ENCODE data around the gene ZNF668. TPM values are rescaled to one million over a fixed set of nuclear protein-coding genes. Genes with fewer than 3 reads are reported as not detected.

ZNF668 gene
- total RNA-seq, 4 donors from 2014 or later = 8.6 to 14.9 (median 10.7) TPM

GRCh38 chr16:31083081-31083480, 9.0 kb upstream of the ZNF668 start:
- Histone ChIP-seq H3K4me3 (no peak overlapping the region), H3K36me3 (peaks cover 18 to 98% (median 40%) of the 10 kb centered on the region in 3 donors), H3K27ac (no peak overlapping the region), H3K9me3 (no peaks in the 10 kb centered on the region), H3K27me3 (no peaks in the 10 kb centered on the region), H3K4me1 (peaks cover 0 to 16% (median 2%) of the 10 kb centered on the region in 3 donors)
- WGBS, 2 donors = 59 to 71% methylated on average over 4 of the region's 9 CpGs
- no peak for DNase-seq
- no peak for TF ChIP-seq POLR2A (IDR thresholded peaks at IDR 0.05)
- no peak for TF ChIP-seq CTCF (IDR thresholded peaks at IDR 0.05)
- intact Hi-C loops (cut with DNase I) = no loop called here

GRCh38 chr16:31082368-31083045, 8.5 kb upstream of the ZNF668 start:
- WGBS, 2 donors = 60 to 74% methylated on average over 1 to 6 of the region's 14 CpGs
- Histone ChIP-seq H3K27ac (no peak overlapping the region), H3K4me1 (peaks cover 0 to 16% (median 2%) of the 10 kb centered on the region in 3 donors), H3K4me3 (no peak overlapping the region), H3K36me3 (peaks cover 23 to 98% (median 46%) of the 10 kb centered on the region in 3 donors), H3K27me3 (no peaks in the 10 kb centered on the region), H3K9me3 (no peaks in the 10 kb centered on the region)
- intact Hi-C loops (cut with DNase I) = no loop called here
- no peak for TF ChIP-seq CTCF (IDR thresholded peaks at IDR 0.05)
- no peak for TF ChIP-seq POLR2A (IDR thresholded peaks at IDR 0.05)
- DNase-seq = no peak

- Histone ChIP-seq H3K27ac (no peak overlapping the region), H3K4me1 (peaks cover 0 to 16% (median 2%) of the 10 kb centered on the region in 3 donors), H3K4me3 (no peak overlapping the region), H3K9me3 (no peaks in the 10 kb centered on the region), H3K36me3 (peaks cover 31 to 98% (median 52%) of the 10 kb centered on the region in 3 donors), H3K27me3 (no peaks in the 10 kb centered on the region)
- intact Hi-C loops (cut with DNase I) = no loop called here
- no peak for DNase-seq
- no peak for TF ChIP-seq POLR2A (IDR thresholded peaks at IDR 0.05)
- TF ChIP-seq CTCF (IDR thresholded peaks at IDR 0.05) = no peak
- WGBS, 2 donors = 67 to 83% methylated on average over 10 to 11 of the region's 26 CpGs
Measured at GRCh38 chr16:31081428-31082351, 7.7 kb upstream of the ZNF668 start.

- Histone ChIP-seq H3K27ac (no peak overlapping the region), H3K27me3 (no peaks in the 10 kb centered on the region), H3K9me3 (no peaks in the 10 kb centered on the region), H3K4me3 (no peak overlapping the region), H3K36me3 (peaks cover 33 to 98% (median 57%) of the 10 kb centered on the region in 3 donors), H3K4me1 (peaks cover 2 to 22% (median 3%) of the 10 kb centered on the region in 3 donors)
- intact Hi-C loops (cut with DNase I) = no loop called here
- TF ChIP-seq POLR2A (IDR thresholded peaks at IDR 0.05) (no peak), CTCF (IDR thresholded peaks at IDR 0.05) (no peak)
- 86% methylated on average over 9 of the region's 13 CpGs; no CpG with 5 or more reads in 1 of the 2 donors for WGBS, 2 donors
- no peak for DNase-seq
Measured at GRCh38 chr16:31080756-31081419, 6.8 kb upstream of the ZNF668 start.
